ENCODE measurements around the gene PPP2R3B. TPM values are rescaled to one million over a fixed set of nuclear protein-coding genes. Genes with fewer than 3 reads are reported as not detected.

PPP2R3B gene
- total RNA-seq, 1 experiment from 2014 or later, result 130 TPM

GRCh38 chrX:331825-332495, 54.7 kb downstream of the PPP2R3B start:
- Mint-ChIP-seq H3K36me3 (peaks cover 8% of the 10 kb centered on the region), H3K4me3 (peak overlapping the region; percentile 54), H3K27me3 (ENCODE audit: low read depth) (0 out of 2 replicates have a peak, but pooled peaks cover 5% of the 10 kb centered on the region), H3K9me3 (no peaks in the 10 kb centered on the region), H3K4me1 (no peaks in the 10 kb centered on the region), H3K27ac (no peak overlapping the region)
- ATAC-seq (peak; percentile 34; the same call in 1 of the 2 replicates), DNase-seq (ENCODE audit: low spot score) (no peak)
- CTCF ChIA-PET, result no interaction called here
- no peak for TF ChIP-seq SMAD4 (CRISPR knock-in tag; IDR thresholded peaks at IDR 0.05)
- TF ChIP-seq CREB1 (CRISPR knock-in tag; IDR thresholded peaks at IDR 0.05), result no peak
- no peak for TF ChIP-seq RELA (CRISPR knock-in tag; IDR thresholded peaks at IDR 0.05; ENCODE audit: borderline replicate concordance)
- no peak for TF ChIP-seq ELF4 (CRISPR knock-in tag; IDR thresholded peaks at IDR 0.05; ENCODE audit: low read depth)
- no peak for TF ChIP-seq TEAD4 (CRISPR knock-in tag; IDR thresholded peaks at IDR 0.05)
- TF ChIP-seq SOX15 (CRISPR knock-in tag; IDR thresholded peaks at IDR 0.05), result no peak
- TF ChIP-seq E2F5 (CRISPR knock-in tag; IDR thresholded peaks at IDR 0.05), result no peak
- TF ChIP-seq CBFB (CRISPR knock-in tag; IDR thresholded peaks at IDR 0.05; ENCODE audit: low read depth), result 0 out of 2 replicates have a peak, but pooled peaks have one; percentile 27
- POLR2A ChIA-PET, result no interaction called here

GRCh38 chrX:331151-331824, 55.4 kb downstream of the PPP2R3B start:
- DNase-seq (ENCODE audit: low spot score) (peak; percentile 29), ATAC-seq (peak; percentile 50)
- Mint-ChIP-seq H3K4me3 (peak overlapping the region; percentile 54), H3K9me3 (no peaks in the 10 kb centered on the region), H3K4me1 (no peaks in the 10 kb centered on the region), H3K27me3 (ENCODE audit: low read depth) (0 out of 2 replicates have a peak, but pooled peaks cover 11% of the 10 kb centered on the region), H3K36me3 (peaks cover 3% of the 10 kb centered on the region), H3K27ac (no peak overlapping the region)
- POLR2A ChIA-PET, result no interaction called here
- CTCF ChIA-PET, result no interaction called here
- no peak for TF ChIP-seq E2F5 (CRISPR knock-in tag; IDR thresholded peaks at IDR 0.05)
- TF ChIP-seq ZNF532 (CRISPR knock-in tag; IDR thresholded peaks at IDR 0.05; ENCODE audit: borderline replicate concordance), result no peak
- TF ChIP-seq ETV6 (CRISPR knock-in tag; IDR thresholded peaks at IDR 0.05), result no peak
- TF ChIP-seq ATF3 (CRISPR knock-in tag; conservative IDR thresholded peaks at IDR 0.05), result no peak
- TF ChIP-seq CREM (CRISPR knock-in tag; IDR thresholded peaks at IDR 0.05), result no peak
- peak; percentile 64; the same call in 1 of the 2 replicates for TF ChIP-seq EMX1 (CRISPR knock-in tag; IDR thresholded peaks at IDR 0.05)
- no peak for TF ChIP-seq ATF2 (CRISPR knock-in tag; IDR thresholded peaks at IDR 0.05; ENCODE audit: borderline replicate concordance, low read depth)
- no peak for TF ChIP-seq MXD4 (CRISPR knock-in tag; IDR thresholded peaks at IDR 0.05; ENCODE audit: borderline replicate concordance)
- no peak for TF ChIP-seq ZSCAN18 (CRISPR knock-in tag; IDR thresholded peaks at IDR 0.05)
- TF ChIP-seq TP53 (CRISPR knock-in tag; IDR thresholded peaks at IDR 0.05), result no peak
- TF ChIP-seq ZNF281 (CRISPR knock-in tag; IDR thresholded peaks at IDR 0.05), result no peak
- TF ChIP-seq IRF2 (CRISPR knock-in tag; IDR thresholded peaks at IDR 0.05; ENCODE audit: borderline replicate concordance, low read depth), result no peak
- no peak for TF ChIP-seq CREB1 (CRISPR knock-in tag; IDR thresholded peaks at IDR 0.05)
- TF ChIP-seq ATF1 (CRISPR knock-in tag; IDR thresholded peaks at IDR 0.05), result no peak
- no peak for TF ChIP-seq NR1H2 (CRISPR knock-in tag; IDR thresholded peaks at IDR 0.05)
- no peak for TF ChIP-seq NR3C1 (CRISPR knock-in tag; conservative IDR thresholded peaks at IDR 0.05; ENCODE audit: low read depth)
